Measurements from ENCODE around the gene NCOR1. TPM values are rescaled to one million over a fixed set of nuclear protein-coding genes. Genes with fewer than 3 reads are reported as not detected.
"Not testable (repeated sequence)": the region's sequence is repeated elsewhere in the genome, so short reads cannot be mapped to it uniquely, and the experiment has no call there.

The NCOR1 gene
- total and polyA plus RNA-seq, 8 donors, result 110 to 139 (median 117) TPM

DNA sequence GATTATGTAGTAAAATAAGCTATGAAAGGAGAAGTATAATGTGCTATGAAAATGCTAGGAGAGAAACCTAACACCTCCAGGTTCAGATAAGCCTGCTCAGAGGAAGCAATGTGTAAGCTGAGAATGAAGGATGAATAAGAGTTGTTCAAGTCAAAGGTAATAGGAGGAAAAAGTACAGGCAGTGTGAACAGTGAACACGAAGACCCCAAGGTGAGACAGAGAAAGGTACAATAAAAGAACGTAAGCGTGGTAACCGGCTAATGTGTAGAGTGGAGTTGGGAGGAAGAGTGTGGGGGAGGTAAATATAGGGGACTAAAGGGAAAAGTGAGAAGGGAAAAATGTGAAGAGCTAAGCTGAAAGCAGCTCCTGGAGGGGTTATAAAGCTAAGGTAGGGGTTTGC lies 141.5 kb downstream of the NCOR1 start:
- Histone ChIP-seq H3K4me1 (no peaks in the 10 kb centered on the region), H3K4me3 (no peak overlapping the region), H3K27me3 (no peaks in the 10 kb centered on the region), H3K27ac (no peak overlapping the region), H3K9me3 (no peaks in the 10 kb centered on the region), H3K36me3 (peaks cover 0 to 92% of the 10 kb centered on the region in 2 donors)
- DNase-seq (no peak), ATAC-seq (no peak)
- intact Hi-C loops (cut with DNase I), result no loop called here
- TF ChIP-seq, protein P1, sequence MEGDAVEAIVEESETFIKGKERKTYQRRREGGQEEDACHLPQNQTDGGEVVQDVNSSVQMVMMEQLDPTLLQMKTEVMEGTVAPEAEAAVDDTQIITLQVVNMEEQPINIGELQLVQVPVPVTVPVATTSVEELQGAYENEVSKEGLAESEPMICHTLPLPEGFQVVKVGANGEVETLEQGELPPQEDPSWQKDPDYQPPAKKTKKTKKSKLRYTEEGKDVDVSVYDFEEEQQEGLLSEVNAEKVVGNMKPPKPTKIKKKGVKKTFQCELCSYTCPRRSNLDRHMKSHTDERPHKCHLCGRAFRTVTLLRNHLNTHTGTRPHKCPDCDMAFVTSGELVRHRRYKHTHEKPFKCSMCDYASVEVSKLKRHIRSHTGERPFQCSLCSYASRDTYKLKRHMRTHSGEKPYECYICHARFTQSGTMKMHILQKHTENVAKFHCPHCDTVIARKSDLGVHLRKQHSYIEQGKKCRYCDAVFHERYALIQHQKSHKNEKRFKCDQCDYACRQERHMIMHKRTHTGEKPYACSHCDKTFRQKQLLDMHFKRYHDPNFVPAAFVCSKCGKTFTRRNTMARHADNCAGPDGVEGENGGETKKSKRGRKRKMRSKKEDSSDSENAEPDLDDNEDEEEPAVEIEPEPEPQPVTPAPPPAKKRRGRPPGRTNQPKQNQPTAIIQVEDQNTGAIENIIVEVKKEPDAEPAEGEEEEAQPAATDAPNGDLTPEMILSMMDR (IDR thresholded peaks at IDR 0.05), result no peak

DNA sequence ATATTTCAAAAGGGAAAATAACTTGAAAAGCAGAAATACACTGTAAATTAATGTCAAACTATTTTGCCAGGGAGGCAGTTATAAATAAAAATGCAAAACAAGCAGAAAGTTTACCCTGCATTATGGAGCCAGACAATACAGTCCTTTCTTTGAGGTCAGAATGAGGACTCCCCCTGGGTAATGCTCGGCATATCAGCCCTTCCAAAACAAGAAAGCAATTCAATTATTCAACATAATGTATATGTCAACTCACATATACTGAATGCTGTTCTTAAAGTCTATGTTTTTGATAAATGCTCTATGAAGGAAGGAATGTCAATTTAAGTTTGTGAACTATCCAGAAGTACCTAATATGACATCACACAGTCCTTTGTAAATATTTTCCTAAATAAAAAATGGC lies 143.3 kb downstream of the NCOR1 start:
- intact Hi-C loops (cut with DNase I), result no loop called here
- no peaks in the 10 kb centered on the region for H3K27me3 ChIP-seq
- no peak for ATAC-seq
- no peak for DNase-seq
- H3K4me1 ChIP-seq, result no peaks in the 10 kb centered on the region
- H3K4me3 ChIP-seq, result no peak overlapping the region
- no peak overlapping the region for H3K27ac ChIP-seq
- H3K9me3 ChIP-seq, result no peaks in the 10 kb centered on the region
- peaks cover 0 to 96% of the 10 kb centered on the region in 2 donors for H3K36me3 ChIP-seq
- TF ChIP-seq, protein P1 (IDR thresholded peaks at IDR 0.05), result no peak

DNA sequence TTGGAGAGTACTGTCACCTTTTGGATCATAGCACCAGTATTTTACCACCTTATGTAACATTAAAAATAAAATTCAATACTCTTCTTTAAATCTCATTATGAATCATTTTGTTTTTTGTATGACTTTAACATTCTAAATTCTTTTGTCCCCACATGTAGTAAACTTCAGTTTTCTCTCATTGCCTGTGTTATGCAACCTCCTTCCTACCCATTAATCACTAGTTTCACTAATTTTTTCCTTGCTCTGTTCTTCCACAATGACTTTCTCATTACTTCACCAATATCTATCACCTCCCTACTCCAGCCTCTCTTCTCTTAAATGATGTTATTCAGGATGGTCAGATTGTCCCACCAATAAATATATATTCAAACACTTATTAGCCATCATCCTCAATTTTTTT lies 147.0 kb downstream of the NCOR1 start:
- Histone ChIP-seq H3K27me3 (no peaks in the 10 kb centered on the region), H3K4me1 (no peaks in the 10 kb centered on the region), H3K27ac (no peak overlapping the region), H3K4me3 (no peak overlapping the region), H3K9me3 (no peaks in the 10 kb centered on the region), H3K36me3 (peaks cover 0 to 96% of the 10 kb centered on the region in 2 donors)
- TF ChIP-seq, protein P1 (IDR thresholded peaks at IDR 0.05), result no peak
- intact Hi-C loops (cut with DNase I), result no loop called here
- ATAC-seq (no peak), DNase-seq (no peak)

DNA sequence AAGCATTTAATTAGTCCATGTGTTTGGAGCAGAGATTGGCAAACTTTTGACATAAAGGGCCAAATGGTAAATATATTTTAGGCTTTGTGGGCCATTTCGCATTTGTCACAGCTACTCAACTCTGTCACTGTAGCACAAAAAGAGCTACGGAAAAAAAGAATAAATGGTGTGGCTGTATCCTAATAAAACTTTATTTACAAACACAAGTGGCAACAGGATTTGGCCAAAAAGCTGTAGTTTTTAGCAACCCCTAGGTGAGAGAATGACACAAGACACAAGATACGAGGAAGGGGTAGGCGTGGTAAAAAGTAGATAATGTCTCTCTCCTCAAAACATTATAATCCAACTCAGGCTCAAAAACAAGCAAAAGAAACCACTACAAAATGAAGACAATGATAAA lies 149.2 kb downstream of the NCOR1 start:
- H3K27me3 ChIP-seq, result no peaks in the 10 kb centered on the region
- peaks cover 0 to 100% of the 10 kb centered on the region in 2 donors for H3K36me3 ChIP-seq
- no peaks in the 10 kb centered on the region for H3K4me1 ChIP-seq
- no peak overlapping the region for H3K27ac ChIP-seq
- intact Hi-C loops (cut with DNase I), result no loop called here
- no peak for ATAC-seq
- no peak for DNase-seq
- H3K4me3 ChIP-seq, result no peak overlapping the region
- H3K9me3 ChIP-seq, result no peaks in the 10 kb centered on the region
- TF ChIP-seq, protein P1 (IDR thresholded peaks at IDR 0.05), result no peak

DNA sequence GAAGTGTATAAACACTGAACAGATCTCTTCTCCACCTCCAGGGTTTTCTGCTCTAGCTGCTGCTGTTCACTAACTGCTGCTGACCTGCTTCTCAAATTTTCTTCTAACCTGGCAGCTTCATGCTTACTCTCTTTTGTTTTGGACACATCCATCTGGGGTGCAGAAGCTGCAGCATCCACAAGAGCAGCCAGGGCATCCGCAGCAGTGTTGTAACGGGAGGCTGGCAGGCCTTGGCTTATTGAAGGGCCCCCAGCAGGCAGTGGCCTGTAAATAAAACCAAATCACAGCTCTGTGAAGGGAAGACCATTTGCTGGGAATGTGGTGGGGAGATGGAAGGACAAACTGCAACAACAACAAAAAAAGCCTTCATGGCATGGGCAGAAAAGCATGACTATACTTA lies 153.7 kb downstream of the NCOR1 start:
- intact Hi-C loops (cut with DNase I), result no loop called here
- Histone ChIP-seq H3K27me3 (no peaks in the 10 kb centered on the region), H3K9me3 (no peaks in the 10 kb centered on the region), H3K4me1 (no peaks in the 10 kb centered on the region), H3K27ac (no peak overlapping the region), H3K36me3 (peaks cover 0 to 99% of the 10 kb centered on the region in 2 donors), H3K4me3 (no peak overlapping the region)
- TF ChIP-seq, protein P1 (IDR thresholded peaks at IDR 0.05), result no peak
- ATAC-seq (no peak), DNase-seq (no peak)

DNA sequence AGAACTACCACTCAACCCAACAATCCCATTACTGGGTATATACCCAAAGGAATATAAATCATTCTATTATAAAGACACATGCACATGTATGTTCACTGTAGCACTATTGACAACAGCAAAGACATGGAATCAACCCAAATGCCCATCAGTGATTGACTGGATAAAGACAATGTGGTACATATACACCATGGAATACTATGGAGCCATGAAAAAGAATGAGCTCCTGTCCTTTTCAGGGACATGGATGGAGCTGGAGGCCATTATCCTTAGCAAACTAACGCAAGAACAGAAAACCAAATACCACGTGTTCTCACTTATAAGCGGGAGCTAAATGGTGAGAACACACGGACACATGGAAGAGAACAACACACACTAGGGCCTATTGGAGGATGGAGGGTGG lies 160.2 kb downstream of the NCOR1 start:
- H3K4me3 ChIP-seq; H3K27me3 ChIP-seq; intact Hi-C loops (cut with DNase I); H3K4me1 ChIP-seq; H3K27ac ChIP-seq; ATAC-seq; DNase-seq; H3K9me3 ChIP-seq: not testable (repeated sequence)
- peaks cover 0 to 94% of the 10 kb centered on the region in 2 donors for H3K36me3 ChIP-seq
